Measurements from ENCODE around the gene C20orf96. TPM values are rescaled to one million over a fixed set of nuclear protein-coding genes. Genes with fewer than 3 reads are reported as not detected.

C20orf96 gene
- total and polyA plus RNA-seq, 7 donors: 2.1 to 8.5 (median 5.3) TPM

- WGBS, 2 donors: 97% methylated on average over 2 of the region's 2 CpGs
- Histone ChIP-seq H3K9me3 (no peaks in the 10 kb centered on the region), H3K36me3 (peaks cover 0 to 15% (median 0%) of the 10 kb centered on the region in 4 donors)
Observed at GRCh38 chr20:316316-317068, 25.9 kb upstream of the C20orf96 start.

GRCh38 chr20:313948-314347, 23.4 kb upstream of the C20orf96 start:
- H3K36me3 ChIP-seq: peaks cover 0 to 6% (median 0%) of the 10 kb centered on the region in 4 donors
- intact Hi-C loops (cut with DNase I): no loop called here
- H3K4me1 ChIP-seq: peaks cover 0 to 20% (median 18%) of the 10 kb centered on the region in 4 donors
- no peaks in the 10 kb centered on the region for H3K27me3 ChIP-seq
- TF ChIP-seq POLR2AphosphoS5 (IDR thresholded peaks at IDR 0.05): no peak
- TF ChIP-seq, protein P1, sequence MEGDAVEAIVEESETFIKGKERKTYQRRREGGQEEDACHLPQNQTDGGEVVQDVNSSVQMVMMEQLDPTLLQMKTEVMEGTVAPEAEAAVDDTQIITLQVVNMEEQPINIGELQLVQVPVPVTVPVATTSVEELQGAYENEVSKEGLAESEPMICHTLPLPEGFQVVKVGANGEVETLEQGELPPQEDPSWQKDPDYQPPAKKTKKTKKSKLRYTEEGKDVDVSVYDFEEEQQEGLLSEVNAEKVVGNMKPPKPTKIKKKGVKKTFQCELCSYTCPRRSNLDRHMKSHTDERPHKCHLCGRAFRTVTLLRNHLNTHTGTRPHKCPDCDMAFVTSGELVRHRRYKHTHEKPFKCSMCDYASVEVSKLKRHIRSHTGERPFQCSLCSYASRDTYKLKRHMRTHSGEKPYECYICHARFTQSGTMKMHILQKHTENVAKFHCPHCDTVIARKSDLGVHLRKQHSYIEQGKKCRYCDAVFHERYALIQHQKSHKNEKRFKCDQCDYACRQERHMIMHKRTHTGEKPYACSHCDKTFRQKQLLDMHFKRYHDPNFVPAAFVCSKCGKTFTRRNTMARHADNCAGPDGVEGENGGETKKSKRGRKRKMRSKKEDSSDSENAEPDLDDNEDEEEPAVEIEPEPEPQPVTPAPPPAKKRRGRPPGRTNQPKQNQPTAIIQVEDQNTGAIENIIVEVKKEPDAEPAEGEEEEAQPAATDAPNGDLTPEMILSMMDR (IDR thresholded peaks at IDR 0.05): no peak
- no peak for TF ChIP-seq POLR2A (IDR thresholded peaks at IDR 0.05)
- no peak for TF ChIP-seq EP300 (IDR thresholded peaks at IDR 0.05)
- DNase-seq: no peak
- H3K27ac ChIP-seq: no peak overlapping the region
- no peaks in the 10 kb centered on the region for H3K9me3 ChIP-seq
- no peak overlapping the region for H3K4me3 ChIP-seq

More at GRCh38 chr20:316316-317068, 25.9 kb upstream of the C20orf96 start:
- intact Hi-C loops (cut with DNase I): no loop called here
- no peaks in the 10 kb centered on the region for H3K4me1 ChIP-seq
- H3K27ac ChIP-seq: no peak overlapping the region
- TF ChIP-seq, protein P1 (IDR thresholded peaks at IDR 0.05): no peak
- no peak for TF ChIP-seq POLR2AphosphoS5 (IDR thresholded peaks at IDR 0.05)
- no peak for TF ChIP-seq EP300 (IDR thresholded peaks at IDR 0.05)
- TF ChIP-seq POLR2A (IDR thresholded peaks at IDR 0.05): no peak
- DNase-seq: no peak
- no peak overlapping the region for H3K4me3 ChIP-seq
- H3K27me3 ChIP-seq: no peaks in the 10 kb centered on the region

GRCh38 chr20:313402-313801, 22.9 kb upstream of the C20orf96 start:
- no peak for TF ChIP-seq POLR2AphosphoS5 (IDR thresholded peaks at IDR 0.05)
- Histone ChIP-seq H3K9me3 (no peaks in the 10 kb centered on the region), H3K27ac (no peak overlapping the region), H3K4me1 (peaks cover 0 to 20% (median 19%) of the 10 kb centered on the region in 4 donors), H3K36me3 (peaks cover 0 to 6% (median 0%) of the 10 kb centered on the region in 4 donors), H3K4me3 (no peak overlapping the region), H3K27me3 (no peaks in the 10 kb centered on the region)
- DNase-seq: no peak
- 88 to 91% methylated on average over 5 of the region's 5 CpGs for WGBS, 2 donors
- intact Hi-C loops (cut with DNase I): no loop called here

- 45 to 83% methylated on average over 1 of the region's 1 CpG for WGBS, 2 donors
- peaks cover 0 to 20% (median 19%) of the 10 kb centered on the region in 4 donors for H3K4me1 ChIP-seq
- H3K36me3 ChIP-seq: peaks cover 0 to 6% (median 0%) of the 10 kb centered on the region in 4 donors
- H3K27me3 ChIP-seq: no peaks in the 10 kb centered on the region
- no peak overlapping the region for H3K4me3 ChIP-seq
- H3K9me3 ChIP-seq: no peaks in the 10 kb centered on the region
- intact Hi-C loops (cut with DNase I): no loop called here
- H3K27ac ChIP-seq: no peak overlapping the region
- no peak for DNase-seq
- TF ChIP-seq, protein P1 (IDR thresholded peaks at IDR 0.05): no peak
- TF ChIP-seq POLR2AphosphoS5 (IDR thresholded peaks at IDR 0.05) (no peak), EP300 (IDR thresholded peaks at IDR 0.05) (no peak)
Observed at GRCh38 chr20:312866-313265, 22.3 kb upstream of the C20orf96 start.

DNA sequence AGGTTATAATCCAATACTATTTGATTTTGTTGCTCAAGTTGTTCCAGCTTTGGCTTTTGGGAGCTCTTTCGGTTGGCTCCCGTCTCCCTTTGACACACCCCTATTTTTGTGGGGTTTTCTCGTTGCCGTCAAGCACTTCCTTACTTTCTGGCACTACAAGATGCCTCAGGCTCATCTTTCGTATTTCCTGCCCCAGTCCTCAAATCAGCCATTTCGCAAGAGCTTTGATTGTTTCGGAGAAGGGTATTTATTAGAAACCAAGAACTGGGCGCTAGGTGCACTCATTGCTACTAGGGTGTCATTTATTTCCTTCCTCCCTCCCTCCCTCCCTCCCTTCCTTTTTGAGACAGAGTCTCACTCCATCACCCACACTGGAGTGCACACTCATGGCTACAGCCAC, 21.5 kb upstream of the C20orf96 start:
- Histone ChIP-seq H3K27ac (no peak overlapping the region), H3K4me3 (no peak overlapping the region), H3K27me3 (no peaks in the 10 kb centered on the region), H3K4me1 (peaks cover 0 to 20% (median 19%) of the 10 kb centered on the region in 4 donors), H3K36me3 (peaks cover 0 to 3% (median 0%) of the 10 kb centered on the region in 4 donors), H3K9me3 (no peaks in the 10 kb centered on the region)
- no peak for DNase-seq
- 91 to 94% methylated on average over 8 of the region's 8 CpGs for WGBS, 2 donors
- intact Hi-C loops (cut with DNase I): no loop called here
- TF ChIP-seq EP300 (IDR thresholded peaks at IDR 0.05): no peak
- no peak for TF ChIP-seq POLR2AphosphoS5 (IDR thresholded peaks at IDR 0.05)
- no peak for TF ChIP-seq POLR2A (IDR thresholded peaks at IDR 0.05)
- TF ChIP-seq, protein P1 (IDR thresholded peaks at IDR 0.05): no peak

All from sigmoid colon (tissue), 7 donors.